GM21381 (cell line): ENCODE data around the gene GPR149.
"Not testable (repeated sequence)": the region's sequence is repeated elsewhere in the genome, so short reads cannot be mapped to it uniquely, and the experiment has no call there.

ENCODE experiments used
- ATAC-seq: cut with Tn5 transposase; IDR thresholded peaks from one replicate; pipeline ENCODE4 v1.9.1; 2021; ENCODE audit warnings: mild to moderate bottlenecking, moderate library complexity; ENCODE audit not compliant: unreplicated experiment

GPR149 gene

GRCh38 chr3:154430014-154430413 is at the start of gene GPR149:
GPR149 (minus strand) TSS chr3:154430190; CDS start chr3:154429615, 575 bp downstream.
- ATAC-seq = no peak

- ATAC-seq = no peak
Observed at GRCh38 chr3:154473769-154474168, 43.8 kb upstream of the GPR149 start.

- no peak for ATAC-seq
Observed at GRCh38 chr3:154469585-154469984, 39.6 kb upstream of the GPR149 start.

- ATAC-seq = no peak
Observed at GRCh38 chr3:154464440-154465190, 34.6 kb upstream of the GPR149 start.

GRCh38 chr3:154458560-154458959 is 28.6 kb upstream of the GPR149 start:
- no peak for ATAC-seq

GRCh38 chr3:154439081-154439480 is 9.1 kb upstream of the GPR149 start:
- not testable (repeated sequence) for ATAC-seq

GRCh38 chr3:154431043-154431442 is 1.1 kb upstream of the GPR149 start:
- no peak for ATAC-seq

GRCh38 chr3:154428286-154429206 is 1.4 kb downstream of the GPR149 start:
- ATAC-seq = no peak

GRCh38 chr3:154427685-154428285 is 2.2 kb downstream of the GPR149 start:
- ATAC-seq = no peak

- ATAC-seq = no peak
Observed at GRCh38 chr3:154422694-154423093, 7.3 kb downstream of the GPR149 start.

- ATAC-seq = no peak
Observed at GRCh38 chr3:154421083-154421482, 8.9 kb downstream of the GPR149 start.

- ATAC-seq = peak; percentile 97
Observed at GRCh38 chr3:154398084-154398967, 31.7 kb downstream of the GPR149 start.

- no peak for ATAC-seq
Observed at GRCh38 chr3:154389861-154390260, 40.1 kb downstream of the GPR149 start.

GRCh38 chr3:154384479-154384878 is 45.5 kb downstream of the GPR149 start:
- no peak for ATAC-seq

GRCh38 chr3:154378311-154378710 is 51.7 kb downstream of the GPR149 start:
- ATAC-seq = no peak

GRCh38 chr3:154367221-154367620 is 62.8 kb downstream of the GPR149 start:
- ATAC-seq = no peak

- no peak for ATAC-seq
Observed at GRCh38 chr3:154364849-154365248, 65.1 kb downstream of the GPR149 start.

GRCh38 chr3:154361099-154361498 is 68.9 kb downstream of the GPR149 start:
- no peak for ATAC-seq

GRCh38 chr3:154356009-154356408 is 74.0 kb downstream of the GPR149 start:
- ATAC-seq = no peak

- ATAC-seq = no peak
Observed at GRCh38 chr3:154349223-154349622, 80.8 kb downstream of the GPR149 start.
